Measurements from ENCODE around the gene AP5Z1.

The AP5Z1 gene

GRCh38 chr7:4775250-4775847 lies at the start of gene AP5Z1:
Gene AP5Z1 (plus strand): TSS chr7:4775623. CDS start chr7:4775716, 93 bp downstream.
- peak; percentile 92 to 93 for ATAC-seq

- peak in 1 of 2 donors; percentile 3 for ATAC-seq
Measured at GRCh38 chr7:4725850-4726450, 49.5 kb upstream of the AP5Z1 start.

- ATAC-seq = no peak
Measured at GRCh38 chr7:4726566-4726965, 48.9 kb upstream of the AP5Z1 start.

GRCh38 chr7:4727914-4728705 lies 47.3 kb upstream of the AP5Z1 start:
- ATAC-seq = no peak

GRCh38 chr7:4729266-4729665 lies 46.2 kb upstream of the AP5Z1 start:
- ATAC-seq = no peak

GRCh38 chr7:4730276-4730675 lies 45.1 kb upstream of the AP5Z1 start:
- no peak for ATAC-seq

- no peak for ATAC-seq
Measured at GRCh38 chr7:4730971-4731370, 44.5 kb upstream of the AP5Z1 start.

- no peak for ATAC-seq
Measured at GRCh38 chr7:4731803-4732202, 43.6 kb upstream of the AP5Z1 start.

GRCh38 chr7:4733936-4734528 lies 41.4 kb upstream of the AP5Z1 start:
- ATAC-seq = no peak

- no peak for ATAC-seq
Measured at GRCh38 chr7:4734587-4735345, 40.7 kb upstream of the AP5Z1 start.

GRCh38 chr7:4737300-4737699 lies 38.1 kb upstream of the AP5Z1 start:
- ATAC-seq = no peak

- ATAC-seq = peak; percentile 42 to 51
Measured at GRCh38 chr7:4738711-4739527, 36.5 kb upstream of the AP5Z1 start.

GRCh38 chr7:4739528-4739992 lies 35.9 kb upstream of the AP5Z1 start:
- peak; percentile 21 to 37 for ATAC-seq

GRCh38 chr7:4740796-4741195 lies 34.6 kb upstream of the AP5Z1 start:
- ATAC-seq = no peak

- ATAC-seq = peak in 1 of 2 donors; percentile 16
Measured at GRCh38 chr7:4742051-4742573, 33.3 kb upstream of the AP5Z1 start.

- ATAC-seq = no peak
Measured at GRCh38 chr7:4742852-4743251, 32.6 kb upstream of the AP5Z1 start.

GRCh38 chr7:4744391-4745264 lies 30.8 kb upstream of the AP5Z1 start:
- ATAC-seq = peak; percentile 60 to 63

- peak in 1 of 2 donors; percentile 4 for ATAC-seq
Measured at GRCh38 chr7:4745265-4745919, 30.0 kb upstream of the AP5Z1 start.

- ATAC-seq = peak; percentile 24 to 37
Measured at GRCh38 chr7:4745971-4746919, 29.2 kb upstream of the AP5Z1 start.

Measured in activated CD4-positive, CD25-positive, alpha-beta regulatory T cell treated with anti-CD3 and anti-CD28 coated beads, Interleukin-2, amount 50 U/mL, for 24 hours (primary cell).